Skeletal muscle cell (primary cell): ENCODE measurements around the gene QKI.
"Not testable (repeated sequence)": the region's sequence is repeated elsewhere in the genome, so short reads cannot be mapped to it uniquely, and the experiment has no call there.

Source experiments
- DNase-seq: peaks from one replicate; pipeline ENCODE4 v3.0.0-alpha.2; 2010; ENCODE audit warnings: low read depth
- H3K4me3 ChIP-seq: 2 replicates; pipeline ENCODE4 v1.5.1; 2011; ENCODE audit warnings: low read depth, mild to moderate bottlenecking, control low read depth, low read length, moderate library complexity

The QKI gene

DNA sequence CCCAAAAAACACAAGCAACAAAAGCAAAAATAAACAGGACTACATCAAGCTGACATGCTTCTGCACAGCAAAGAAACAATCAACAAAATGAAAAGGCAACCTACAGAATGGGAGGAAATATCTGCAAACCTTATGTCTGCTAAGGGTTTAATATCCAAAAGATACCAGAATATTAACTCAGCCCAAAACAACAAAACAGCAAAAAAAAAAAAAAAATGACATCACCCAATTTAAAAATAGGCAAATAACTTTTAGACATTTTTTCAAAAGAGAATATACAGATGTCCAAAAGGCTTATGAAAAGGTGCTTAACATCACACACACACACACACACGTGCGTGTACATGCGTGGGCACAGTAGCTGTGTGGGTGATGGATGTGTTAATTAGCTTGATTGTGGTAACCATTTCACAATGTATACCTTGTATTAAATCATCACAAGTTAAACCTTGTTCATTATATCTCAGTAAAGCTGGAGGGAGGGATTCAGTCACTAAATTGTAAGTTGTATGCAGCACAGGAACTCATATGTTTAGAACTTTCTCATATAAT is 52.4 kb downstream of the QKI start:
- no peak overlapping the region for H3K4me3 ChIP-seq
- DNase-seq: no peak

DNA sequence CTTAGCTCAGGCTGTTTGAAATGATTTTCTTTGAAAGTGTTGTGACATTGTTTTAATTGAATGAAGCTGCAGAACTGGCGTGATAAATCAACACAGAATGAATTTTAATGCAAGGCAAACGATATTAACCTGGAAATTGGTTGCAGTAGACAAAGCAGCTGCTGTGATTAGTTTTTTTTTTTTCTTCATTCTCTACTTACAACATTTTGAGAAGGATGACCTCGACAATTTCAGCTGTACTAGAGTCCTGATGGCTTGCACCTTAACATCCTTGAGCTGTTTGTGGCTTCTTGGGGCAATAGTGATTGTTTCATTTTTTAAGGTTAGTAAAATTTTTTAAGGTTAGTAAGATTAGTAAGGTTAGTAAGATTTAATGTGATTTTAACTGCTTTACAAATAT is 54.2 kb downstream of the QKI start:
- no peak for DNase-seq
- H3K4me3 ChIP-seq: no peak overlapping the region

DNA sequence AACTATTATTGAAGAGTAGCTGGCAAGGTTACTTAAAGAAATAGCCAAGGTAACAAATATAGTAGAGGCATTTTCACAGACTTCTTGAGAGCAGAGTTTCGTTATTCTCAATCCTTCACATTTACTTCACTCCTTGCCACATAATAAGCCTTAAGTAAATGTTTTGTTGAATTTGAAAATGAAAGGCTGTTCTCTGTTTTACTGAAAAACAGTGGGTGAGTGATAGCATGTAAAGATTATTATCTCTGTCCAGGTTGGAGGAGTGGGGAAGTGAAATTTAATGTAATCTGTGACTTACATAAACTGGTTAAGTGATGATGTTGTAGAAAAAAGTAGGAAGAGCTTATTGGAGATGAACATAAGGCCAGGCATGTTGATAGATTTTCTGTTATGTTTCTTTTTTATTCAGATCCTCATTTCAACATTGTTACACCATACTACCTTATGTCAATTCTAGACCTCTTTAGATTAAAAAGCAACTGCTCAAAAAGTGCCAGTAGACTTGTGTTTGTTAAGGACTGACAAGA is 55.0 kb downstream of the QKI start:
- DNase-seq: no peak
- no peak overlapping the region for H3K4me3 ChIP-seq

DNA sequence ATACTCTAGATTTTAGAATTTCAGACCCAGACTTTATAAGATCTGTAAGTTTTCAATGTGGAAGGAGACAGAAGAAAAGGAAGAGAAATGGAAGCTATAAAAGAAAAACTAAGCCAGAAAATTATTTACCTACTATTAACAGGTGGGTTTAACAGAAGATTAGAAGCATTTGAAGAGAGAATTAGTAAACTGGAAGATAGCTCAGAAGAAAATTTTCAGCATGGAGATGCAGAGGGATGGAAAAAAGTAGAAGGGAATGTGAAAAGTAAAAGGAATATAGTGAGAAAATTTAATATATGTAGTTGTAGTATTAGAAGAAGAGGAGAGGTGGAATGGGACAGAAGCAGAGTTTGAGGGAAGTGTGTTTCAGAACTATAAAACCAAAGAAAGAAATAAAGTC is 56.1 kb downstream of the QKI start:
- no peak overlapping the region for H3K4me3 ChIP-seq
- DNase-seq: no peak

DNA sequence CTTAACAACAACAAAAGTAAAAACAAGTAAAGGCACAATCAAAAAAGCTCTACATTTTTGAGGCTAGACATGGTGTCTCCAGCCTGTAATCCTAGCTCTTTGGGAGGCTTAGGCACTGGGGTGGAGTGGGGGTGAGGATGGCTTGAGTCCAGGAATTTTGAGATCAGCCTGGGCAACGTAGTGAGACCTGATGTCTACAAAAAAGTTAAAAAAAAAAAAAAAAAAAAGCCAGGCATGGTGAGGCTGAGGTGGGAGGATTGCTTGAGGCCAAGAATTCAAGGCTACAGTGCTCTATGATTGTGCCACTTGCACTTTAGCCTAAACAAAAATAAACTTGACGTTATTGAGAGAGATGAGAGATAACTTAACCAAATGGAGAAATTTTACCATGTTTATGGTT is 60.1 kb downstream of the QKI start:
- no peak for DNase-seq
- H3K4me3 ChIP-seq: no peak overlapping the region

DNA sequence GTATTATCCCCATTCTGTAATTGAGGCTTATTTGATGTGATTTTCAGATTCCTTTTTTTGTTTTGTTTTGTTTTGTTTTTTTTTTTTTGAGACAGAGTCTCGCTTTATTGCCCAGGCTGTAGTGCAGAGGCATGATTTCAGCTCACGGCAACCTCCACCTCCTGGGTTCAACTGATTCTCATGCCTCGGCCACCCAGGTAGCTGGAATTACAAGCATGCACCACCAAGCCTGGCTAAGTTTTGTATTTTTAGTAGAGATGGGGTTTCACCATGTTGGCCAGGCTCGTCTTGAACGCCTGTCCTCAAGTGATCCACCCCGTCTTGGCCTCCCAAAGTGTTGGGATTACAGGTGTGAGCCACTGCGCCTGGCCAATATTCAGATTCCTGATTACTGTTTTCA is 62.4 kb downstream of the QKI start:
- not testable (repeated sequence) for DNase-seq, H3K4me3 ChIP-seq

DNA sequence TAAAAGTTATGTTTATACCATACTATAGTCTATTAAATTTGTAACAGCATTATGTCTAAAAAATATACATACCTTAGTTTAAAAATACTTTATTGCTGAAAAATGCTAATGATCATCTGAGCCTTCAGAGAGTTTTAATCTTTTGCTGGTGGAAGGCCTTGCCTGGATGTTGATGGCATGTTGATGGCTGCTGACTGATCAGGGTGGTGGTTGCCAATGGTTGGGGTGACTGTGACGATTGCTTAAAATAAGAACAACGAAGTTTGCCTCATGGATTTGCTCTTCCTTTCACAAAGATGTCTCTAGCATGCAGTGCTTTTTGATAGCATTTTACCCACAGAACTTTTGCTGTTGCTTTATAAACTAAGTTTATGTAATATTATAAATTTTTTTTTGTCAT is 68.6 kb downstream of the QKI start:
- DNase-seq: no peak

DNA sequence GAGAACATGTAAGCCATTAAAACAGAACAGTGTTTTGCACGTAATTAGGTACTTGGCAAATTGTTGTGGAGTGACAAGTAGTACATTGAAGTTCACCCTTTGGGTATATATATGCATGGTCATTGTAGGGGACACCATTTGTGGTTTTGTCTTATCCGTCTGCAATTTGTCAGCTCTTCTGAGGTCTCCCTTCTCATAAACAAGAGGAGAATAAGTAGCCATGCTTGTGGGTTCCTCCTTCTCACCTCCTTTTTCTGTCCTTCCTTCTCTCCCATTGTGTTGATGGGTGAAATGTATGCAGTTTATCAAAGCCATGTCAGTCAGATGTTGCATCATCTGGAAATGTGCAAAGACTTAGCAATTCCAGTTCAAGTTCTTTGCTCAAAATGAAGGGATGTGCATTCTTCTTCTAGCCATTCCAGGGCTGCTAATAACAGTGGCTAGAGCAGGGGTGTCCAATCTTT is 70.9 kb downstream of the QKI start:
- H3K4me3 ChIP-seq: no peak overlapping the region
- no peak for DNase-seq

More for the DNA sequence above, 68.6 kb downstream of the QKI start:
- no peak overlapping the region for H3K4me3 ChIP-seq

DNA sequence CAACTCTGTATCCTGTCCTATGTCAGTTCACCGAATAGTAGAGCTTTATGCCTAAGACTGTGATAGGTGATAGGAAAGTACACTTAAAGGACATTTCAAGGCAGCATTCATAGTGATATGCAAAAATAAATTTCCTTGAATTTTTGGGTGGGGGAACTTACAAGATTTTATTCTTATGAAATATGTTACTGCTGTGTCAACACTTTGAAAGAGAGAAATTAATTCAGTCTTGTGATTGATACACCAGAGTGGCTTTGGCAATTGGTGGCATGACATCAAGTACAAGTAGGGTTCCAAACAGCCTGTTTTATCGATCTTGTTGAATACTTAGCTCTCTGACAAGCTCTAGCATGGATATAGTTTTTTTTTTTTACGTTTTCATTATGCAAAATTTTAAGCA is 72.3 kb downstream of the QKI start:
- no peak for DNase-seq
- no peak overlapping the region for H3K4me3 ChIP-seq

DNA sequence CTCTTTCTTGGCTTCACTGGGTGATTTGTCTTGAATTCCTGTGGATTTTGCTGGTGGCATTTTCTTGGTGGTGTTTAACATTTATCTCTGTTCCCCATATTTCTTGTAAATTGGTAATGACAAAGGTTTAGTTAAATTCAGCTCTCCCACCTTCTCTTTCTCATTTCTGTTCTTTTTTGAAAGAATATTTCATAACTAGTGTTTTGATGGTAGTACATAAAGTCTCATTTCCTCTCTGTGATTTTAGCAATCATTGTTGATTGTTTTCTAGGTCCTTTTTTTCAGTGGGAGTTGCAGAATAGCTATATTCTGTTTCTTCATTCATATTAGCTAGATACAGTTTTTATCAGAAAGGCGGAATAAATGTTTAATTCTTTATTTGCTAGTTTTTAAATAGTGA is 73.1 kb downstream of the QKI start:
- no peak overlapping the region for H3K4me3 ChIP-seq
- DNase-seq: no peak

DNA sequence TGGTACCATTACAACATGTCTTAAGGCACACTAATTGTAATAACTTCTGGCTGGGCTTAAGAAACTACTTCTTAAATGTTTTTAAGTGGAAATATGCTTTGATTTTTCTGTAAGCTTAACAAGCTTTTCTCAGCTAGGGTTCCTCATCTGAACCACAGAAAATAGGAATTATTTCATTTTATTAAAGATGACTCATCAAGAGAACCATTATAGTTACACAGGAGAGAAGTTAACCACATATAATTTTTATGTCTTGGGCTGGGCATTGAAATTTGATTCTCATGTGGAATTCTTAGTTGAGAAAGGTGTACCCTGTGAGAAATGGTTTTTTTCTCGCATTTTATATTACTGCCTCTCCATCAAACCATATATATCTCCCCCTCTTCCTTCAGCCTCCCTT is 75.1 kb downstream of the QKI start:
- H3K4me3 ChIP-seq: no peak overlapping the region
- DNase-seq: peak; percentile 6

DNA sequence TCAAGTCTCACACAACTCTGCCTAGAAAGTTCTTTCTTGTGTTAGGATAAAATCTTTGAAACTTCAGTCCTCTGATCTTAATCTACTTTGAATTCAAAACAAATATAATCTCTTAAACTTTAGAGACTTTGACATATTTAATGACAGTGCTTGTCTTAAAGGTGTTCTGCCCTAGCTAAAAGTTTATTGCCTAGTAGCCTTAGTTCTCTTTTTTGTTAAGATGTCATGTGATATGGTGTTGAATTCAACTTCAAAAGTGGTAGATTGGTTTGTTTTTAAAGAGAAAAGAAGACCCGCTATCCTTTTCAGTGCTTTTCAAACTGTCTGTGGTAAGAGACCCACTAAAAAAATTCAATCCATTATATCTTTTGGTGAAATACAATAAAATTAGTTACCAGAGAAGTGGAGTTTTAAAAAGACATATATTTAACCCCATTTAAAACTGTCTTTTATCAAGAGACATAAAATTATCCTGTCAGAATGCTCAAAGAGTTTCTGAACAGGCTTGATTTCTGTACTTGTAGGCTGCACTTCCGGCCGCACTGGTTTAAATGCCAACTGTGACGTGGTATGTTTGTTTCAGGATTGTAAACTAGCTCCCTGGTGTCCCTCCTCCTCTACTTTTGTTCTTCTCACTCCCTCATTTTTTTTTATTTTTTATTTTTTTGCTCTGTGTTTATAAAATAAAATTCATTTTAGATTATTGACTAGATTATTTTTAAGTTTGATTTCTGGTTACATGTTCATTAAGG is 76.5 kb downstream of the QKI start:
- no peak for DNase-seq
- no peak overlapping the region for H3K4me3 ChIP-seq

DNA sequence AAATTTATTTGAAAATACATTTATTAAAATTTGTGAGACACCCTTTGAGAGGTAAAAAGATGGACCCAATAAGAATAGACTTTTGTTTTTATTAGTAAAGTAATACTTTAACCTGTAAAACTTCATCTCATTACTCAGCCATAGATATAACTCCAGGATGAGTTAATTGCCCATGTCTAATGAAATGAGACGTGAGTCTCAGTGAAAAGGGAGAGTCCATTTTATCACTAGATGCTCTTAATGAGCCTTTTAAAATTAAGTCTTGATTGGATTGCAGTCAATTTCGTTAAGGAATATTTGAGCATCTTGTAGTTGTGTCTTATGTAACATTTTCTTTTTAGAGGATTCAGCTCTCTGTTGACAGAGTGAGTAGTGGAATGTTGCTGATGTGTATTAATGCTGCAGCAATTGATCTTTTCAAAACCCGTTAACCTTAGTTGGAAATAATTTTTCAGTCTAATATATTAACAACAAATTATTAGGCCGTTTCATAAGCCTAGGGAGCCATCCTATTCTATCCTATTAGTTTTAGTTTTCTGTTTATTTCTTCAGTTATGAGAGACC is 77.3 kb downstream of the QKI start:
- no peak for DNase-seq
- no peak overlapping the region for H3K4me3 ChIP-seq

DNA sequence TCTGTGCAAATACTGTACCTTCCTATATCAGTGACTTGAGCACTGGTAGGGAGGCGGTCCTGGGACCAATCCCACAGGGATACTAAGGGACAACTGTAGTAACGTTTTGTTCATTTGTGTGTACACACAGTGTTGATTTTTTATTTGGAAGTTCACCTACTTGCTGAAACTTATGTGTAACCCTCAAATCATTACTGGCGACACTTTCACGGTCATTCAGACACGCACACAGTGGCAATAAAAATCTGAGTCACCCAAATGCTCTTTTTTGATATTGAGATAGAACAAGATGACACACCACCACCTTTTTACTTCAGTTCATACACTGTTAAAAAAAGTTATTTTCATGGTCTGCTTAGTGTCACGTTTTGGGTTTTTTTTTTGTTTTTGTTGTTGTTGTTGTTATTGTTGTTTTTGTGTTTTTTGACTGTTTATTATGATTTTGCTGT is 79.8 kb downstream of the QKI start:
- no peak for DNase-seq
- H3K4me3 ChIP-seq: no peak overlapping the region

DNA sequence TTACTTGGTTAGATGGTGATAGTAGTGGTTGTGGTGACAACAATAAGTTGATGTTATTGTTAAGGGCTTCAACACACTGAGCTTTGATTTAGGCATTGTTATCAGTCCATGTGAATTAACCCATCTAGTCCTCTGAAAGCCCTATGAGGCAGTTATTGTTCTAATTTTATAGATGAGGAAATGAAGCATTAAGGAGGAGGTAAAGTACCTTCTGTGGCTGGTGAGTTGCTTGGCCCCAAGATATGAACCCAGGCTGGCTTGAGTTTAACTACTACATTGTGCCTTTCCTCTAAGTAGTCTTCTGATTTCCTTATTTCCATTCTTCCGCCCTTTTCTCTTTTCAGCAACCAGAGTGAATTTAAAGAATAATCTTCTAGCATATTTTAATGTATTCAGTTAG is 81.7 kb downstream of the QKI start:
- H3K4me3 ChIP-seq: no peak overlapping the region
- DNase-seq: no peak

DNA sequence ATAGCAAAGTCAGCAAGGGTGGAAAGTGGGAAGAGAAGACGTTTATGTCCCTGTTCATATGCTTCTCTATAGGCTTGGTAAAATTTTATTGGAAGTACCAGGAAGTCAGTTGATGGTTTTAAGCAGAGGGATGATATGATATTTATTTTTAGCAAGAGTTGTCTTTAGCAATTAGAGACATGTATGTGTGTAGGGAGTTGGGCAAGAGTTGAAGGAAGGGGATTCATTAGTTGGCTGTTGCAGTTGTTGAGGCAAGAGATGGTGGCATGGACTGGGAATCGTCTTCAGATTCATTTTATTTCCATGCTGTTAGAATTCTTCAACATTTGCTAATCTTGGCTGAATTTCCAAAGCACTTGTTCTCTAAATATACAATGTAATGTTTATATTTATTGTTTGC is 85.6 kb downstream of the QKI start:
- no peak for DNase-seq
- H3K4me3 ChIP-seq: no peak overlapping the region

DNA sequence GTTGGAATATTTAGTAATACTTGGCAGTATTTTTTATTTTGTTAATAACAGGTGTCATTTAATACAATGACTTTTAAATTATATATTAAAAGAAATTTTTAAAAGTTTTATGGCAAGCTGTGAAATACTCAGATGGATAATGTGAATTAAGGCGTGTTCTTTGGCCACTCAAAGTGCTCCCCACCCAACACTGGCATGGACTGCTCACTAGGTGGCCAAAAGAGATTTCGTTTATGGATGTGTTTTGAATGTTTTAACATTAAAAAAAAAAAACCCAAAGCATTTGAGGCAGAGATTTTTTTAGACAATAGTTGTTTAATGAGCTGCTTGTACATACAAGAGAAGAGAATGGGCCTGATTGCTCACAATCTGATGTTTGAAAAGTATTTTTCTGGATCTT is 86.5 kb downstream of the QKI start:
- H3K4me3 ChIP-seq: no peak overlapping the region
- DNase-seq: no peak

DNA sequence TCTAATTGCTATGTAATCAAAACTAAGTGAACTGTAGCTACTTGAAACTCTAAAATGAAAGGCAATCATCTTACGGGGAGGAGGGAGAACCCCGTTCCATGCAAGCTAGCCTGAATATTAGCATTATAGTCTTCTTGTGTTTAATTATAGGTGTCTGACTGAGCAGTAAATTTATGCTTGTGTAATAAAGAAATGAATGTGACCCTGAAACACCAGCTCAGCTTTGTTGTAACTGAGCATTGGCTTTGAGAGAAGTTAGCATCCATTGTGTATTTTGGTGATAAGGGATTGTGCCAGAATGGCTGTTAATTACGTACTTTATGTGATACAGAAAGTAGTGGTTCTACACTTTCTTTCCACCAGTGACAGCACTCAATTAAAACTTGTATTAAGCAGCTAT is 86.9 kb downstream of the QKI start:
- no peak overlapping the region for H3K4me3 ChIP-seq
- DNase-seq: no peak

DNA sequence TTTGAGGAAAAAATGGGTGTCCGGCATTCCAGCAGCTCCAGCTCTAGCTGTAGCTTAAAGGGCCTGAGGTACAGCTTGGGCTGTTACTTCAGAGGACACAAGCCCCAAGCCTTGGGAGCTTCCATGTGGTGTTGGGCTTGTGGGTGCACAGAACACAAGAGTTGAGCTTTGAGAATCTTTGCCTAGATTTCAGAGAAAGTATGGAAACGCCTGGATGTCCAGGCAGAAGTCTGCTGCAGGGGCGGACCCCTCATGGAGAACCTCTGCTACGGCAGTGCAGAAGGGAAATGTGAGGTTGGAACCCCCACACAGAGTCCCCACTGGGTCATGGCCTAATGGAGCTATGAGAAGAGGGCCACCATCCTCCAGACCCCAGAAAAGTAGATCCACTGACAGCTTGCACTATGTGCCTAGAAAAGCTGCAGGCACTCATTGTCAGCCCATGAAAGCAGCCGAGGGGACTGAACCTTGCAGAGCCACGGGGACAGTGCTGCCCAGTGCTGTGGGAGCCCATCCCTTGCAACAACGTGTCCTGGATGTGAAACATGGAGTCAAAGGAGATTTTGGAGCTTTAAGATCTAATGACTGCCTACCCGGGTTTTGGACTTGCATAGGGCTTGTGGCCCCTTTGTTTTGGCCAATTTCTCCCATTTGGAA is 90.6 kb downstream of the QKI start:
- DNase-seq: no peak
- H3K4me3 ChIP-seq: no peak overlapping the region

DNA sequence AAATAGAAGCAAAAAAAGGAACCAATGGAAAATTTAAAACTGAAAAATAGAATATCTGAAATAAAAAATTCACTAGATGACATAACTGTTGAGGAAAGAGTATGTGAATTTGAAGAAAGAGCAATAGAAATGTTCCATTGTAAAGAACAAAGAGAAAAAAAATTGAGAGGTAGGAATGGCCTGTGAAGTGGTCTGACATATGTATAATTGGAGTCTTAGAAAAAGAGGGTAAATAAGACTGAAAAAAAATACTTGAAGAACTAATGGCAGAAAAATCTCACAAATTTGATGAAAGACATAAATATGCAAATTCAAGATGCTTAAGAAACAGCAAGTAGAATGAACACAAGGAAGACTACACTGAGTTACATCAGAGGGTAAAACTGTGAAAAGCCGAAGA is 93.4 kb downstream of the QKI start:
- H3K4me3 ChIP-seq: no peak overlapping the region

More for the DNA sequence above, 93.4 kb downstream of the QKI start:
- no peak for DNase-seq
